Measurements from ENCODE around the gene VAV2. TPM values are rescaled to one million over a fixed set of nuclear protein-coding genes. Genes with fewer than 3 reads are reported as not detected.

VAV2 gene
- total and polyA plus RNA-seq, 9 of the 15 experiments (the other 6 are each of a cell fraction or from before 2014, with no cell fraction given) = 0.01 to 2.7 (median 1.0) TPM; not detected in 1

- 0% methylated on average over 5 of the region's 7 CpGs for WGBS (ENCODE audit: insufficient coverage, low coverage, missing lambda C conversion rate)
- Histone ChIP-seq H4K20me1 (replicated peaks; ENCODE audit: control insufficient read depth, insufficient read depth, low read length) (peaks cover 16% of the 10 kb centered on the region; the same call in 1 of the 2 replicates), H3K4me1 (replicated peaks in 1 of 2; ENCODE audit: control insufficient read depth in 2 of 2, insufficient read depth in 2 of 2, low read length in 2 of 2) (no peaks in the 10 kb centered on the region; a peak in 1 of 5 replicates), H3K27ac (ENCODE audit: extremely low read depth, low read depth, low read length) (no peak overlapping the region), H3K9me3 (replicated peaks; ENCODE audit: control insufficient read depth, insufficient read depth, low read depth, low read length) (peaks cover 3% of the 10 kb centered on the region), H2AFZ (ENCODE audit: low read depth, low read length) (no peak overlapping the region), H3K9ac (ENCODE audit: insufficient read depth in 1 of 2, low read depth in 2 of 2, low read length in 2 of 2) (no peak overlapping the region), H3K27me3 (ENCODE audit: control insufficient read depth in 2 of 2, insufficient read depth in 2 of 2, low read length in 2 of 2) (peaks cover 9 to 36% of the 10 kb centered on the region in 2 experiments; a peak in 4 of 5 replicates), H3K4me2 (ENCODE audit: insufficient read depth, low read length) (no peak overlapping the region), H3K36me3 (ENCODE audit: control insufficient read depth, insufficient read depth, low read length) (no peaks in the 10 kb centered on the region), H3K79me2 (ENCODE audit: control insufficient read depth, insufficient read depth, low read length) (no peaks in the 10 kb centered on the region), H3K9me1 (ENCODE audit: control insufficient read depth, insufficient read depth, low read length) (no peaks in the 10 kb centered on the region), H3K4me3 (no peak overlapping the region)
- DNase-seq (ENCODE audit: extremely low read depth in 1 of 4, low spot score in 3 of 4) (no peak), ATAC-seq (no peak), FAIRE-seq (no peak)
- BruUV-seq (replicated peaks) = no TSS peak
- in situ Hi-C loops (cut with MboI) = no loop called here
- intact Hi-C loops (cut with micrococcal nuclease) = no loop called here
- CTCF ChIA-PET (ENCODE audit: low intra/inter-chr PET ratio) = no interaction called here
- POLR2A ChIA-PET = interaction anchor here (0.6 to 1.3 kb wide), 5 partner anchors 10 to 287 kb away, joined by 3 read pairs; no protein-coding TSS in a partner anchor
- TF ChIP-seq ZNF408 (CRISPR knock-in tag; IDR thresholded peaks at IDR 0.05; ENCODE audit: low read depth) = no peak
- TF ChIP-seq POU5F1 (IDR thresholded peaks at IDR 0.05; ENCODE audit: borderline replicate concordance, low read depth, low read length, partially characterized antibody) = no peak
- no peak for TF ChIP-seq CEBPB (tag; IDR thresholded peaks at IDR 0.05)
- no peak for TF ChIP-seq SMC3 (conservative IDR thresholded peaks at IDR 0.05; ENCODE audit: insufficient read depth, low read depth, low read length)
- TF ChIP-seq ZFX (CRISPR knock-in tag; IDR thresholded peaks at IDR 0.05) = no peak
- TF ChIP-seq FOXA1 (IDR thresholded peaks at IDR 0.05; ENCODE audit: borderline replicate concordance) = no peak
- TF ChIP-seq USF1 (CRISPR knock-in tag; IDR thresholded peaks at IDR 0.05) = no peak
- no peak for TF ChIP-seq SMAD1 (IDR thresholded peaks at IDR 0.05; ENCODE audit: low read depth, low read length, partially characterized antibody)
- TF ChIP-seq HDAC1 (IDR thresholded peaks at IDR 0.05) = no peak
- no peak for TF ChIP-seq L3MBTL2 (IDR thresholded peaks at IDR 0.05)
- no peak for TF ChIP-seq EP400 (IDR thresholded peaks at IDR 0.05)
- TF ChIP-seq ZNF766 (CRISPR knock-in tag; conservative IDR thresholded peaks at IDR 0.05) = no peak
These were observed 29.8 kb downstream of the VAV2 start for GRCh38 chr9:133962341-133962740.

Measured in K562 (cell line).